ENCODE results near the gene RAPGEF5.

The RAPGEF5 gene

GRCh38 chr7:22338411-22338810 is 18.5 kb downstream of the RAPGEF5 start:
- no peak overlapping the region for H3K27ac ChIP-seq (ENCODE audit: low read depth, low read length)
- no peak overlapping the region for H3K4me3 ChIP-seq (ENCODE audit: low read length)
- no peaks in the 10 kb centered on the region for H3K4me1 ChIP-seq (ENCODE audit: control insufficient read depth, insufficient read depth, low read length)
- H3K27me3 ChIP-seq (ENCODE audit: control insufficient read depth, insufficient read depth, low read length): no peaks in the 10 kb centered on the region
- H3K36me3 ChIP-seq (ENCODE audit: control insufficient read depth, insufficient read depth, low read length): no peaks in the 10 kb centered on the region
- no peak overlapping the region for H3K9ac ChIP-seq (ENCODE audit: low read length)

GRCh38 chr7:22333680-22334141 is 23.2 kb downstream of the RAPGEF5 start:
- no peak overlapping the region for H3K27ac ChIP-seq (ENCODE audit: low read depth, low read length)
- no peaks in the 10 kb centered on the region for H3K36me3 ChIP-seq (ENCODE audit: control insufficient read depth, insufficient read depth, low read length)
- no peak overlapping the region for H3K4me3 ChIP-seq (ENCODE audit: low read length)
- H3K4me1 ChIP-seq (ENCODE audit: control insufficient read depth, insufficient read depth, low read length): no peaks in the 10 kb centered on the region
- H3K9ac ChIP-seq (ENCODE audit: low read length): no peak overlapping the region
- H3K27me3 ChIP-seq (ENCODE audit: control insufficient read depth, insufficient read depth, low read length): no peaks in the 10 kb centered on the region

GRCh38 chr7:22332461-22332870 is 24.5 kb downstream of the RAPGEF5 start:
- Histone ChIP-seq H3K4me1 (ENCODE audit: control insufficient read depth, insufficient read depth, low read length) (no peaks in the 10 kb centered on the region), H3K27ac (ENCODE audit: low read depth, low read length) (no peak overlapping the region), H3K9ac (ENCODE audit: low read length) (no peak overlapping the region), H3K4me3 (ENCODE audit: low read length) (no peak overlapping the region), H3K36me3 (ENCODE audit: control insufficient read depth, insufficient read depth, low read length) (no peaks in the 10 kb centered on the region), H3K27me3 (ENCODE audit: control insufficient read depth, insufficient read depth, low read length) (no peaks in the 10 kb centered on the region)

- no peak overlapping the region for H3K27ac ChIP-seq (ENCODE audit: low read depth, low read length)
Measured at GRCh38 chr7:22331704-22332103, 25.2 kb downstream of the RAPGEF5 start.

GRCh38 chr7:22330903-22331302 is 26.1 kb downstream of the RAPGEF5 start:
- Histone ChIP-seq H3K36me3 (ENCODE audit: control insufficient read depth, insufficient read depth, low read length) (no peaks in the 10 kb centered on the region), H3K4me1 (ENCODE audit: control insufficient read depth, insufficient read depth, low read length) (no peaks in the 10 kb centered on the region), H3K4me3 (ENCODE audit: low read length) (no peak overlapping the region), H3K9ac (ENCODE audit: low read length) (no peak overlapping the region), H3K27ac (ENCODE audit: low read depth, low read length) (no peak overlapping the region), H3K27me3 (ENCODE audit: control insufficient read depth, insufficient read depth, low read length) (no peaks in the 10 kb centered on the region)

More at GRCh38 chr7:22331704-22332103, 25.2 kb downstream of the RAPGEF5 start:
- no peak overlapping the region for H3K9ac ChIP-seq (ENCODE audit: low read length)
- H3K27me3 ChIP-seq (ENCODE audit: control insufficient read depth, insufficient read depth, low read length): no peaks in the 10 kb centered on the region
- H3K4me1 ChIP-seq (ENCODE audit: control insufficient read depth, insufficient read depth, low read length): no peaks in the 10 kb centered on the region
- no peaks in the 10 kb centered on the region for H3K36me3 ChIP-seq (ENCODE audit: control insufficient read depth, insufficient read depth, low read length)
- no peak overlapping the region for H3K4me3 ChIP-seq (ENCODE audit: low read length)

- H3K4me3 ChIP-seq (ENCODE audit: low read length): no peak overlapping the region
Measured at GRCh38 chr7:22329816-22330524, 27.0 kb downstream of the RAPGEF5 start.

GRCh38 chr7:22326181-22326580 is 30.8 kb downstream of the RAPGEF5 start:
- Histone ChIP-seq H3K36me3 (ENCODE audit: control insufficient read depth, insufficient read depth, low read length) (no peaks in the 10 kb centered on the region), H3K27me3 (ENCODE audit: control insufficient read depth, insufficient read depth, low read length) (no peaks in the 10 kb centered on the region), H3K4me3 (ENCODE audit: low read length) (no peak overlapping the region), H3K9ac (ENCODE audit: low read length) (no peak overlapping the region), H3K27ac (ENCODE audit: low read depth, low read length) (no peak overlapping the region), H3K4me1 (ENCODE audit: control insufficient read depth, insufficient read depth, low read length) (no peaks in the 10 kb centered on the region)

More at GRCh38 chr7:22329816-22330524, 27.0 kb downstream of the RAPGEF5 start:
- Histone ChIP-seq H3K4me1 (ENCODE audit: control insufficient read depth, insufficient read depth, low read length) (no peaks in the 10 kb centered on the region), H3K27me3 (ENCODE audit: control insufficient read depth, insufficient read depth, low read length) (no peaks in the 10 kb centered on the region), H3K36me3 (ENCODE audit: control insufficient read depth, insufficient read depth, low read length) (no peaks in the 10 kb centered on the region), H3K27ac (ENCODE audit: low read depth, low read length) (no peak overlapping the region), H3K9ac (ENCODE audit: low read length) (no peak overlapping the region)

GRCh38 chr7:22325671-22326070 is 31.3 kb downstream of the RAPGEF5 start:
- Histone ChIP-seq H3K4me3 (ENCODE audit: low read length) (no peak overlapping the region), H3K9ac (ENCODE audit: low read length) (no peak overlapping the region), H3K27me3 (ENCODE audit: control insufficient read depth, insufficient read depth, low read length) (no peaks in the 10 kb centered on the region), H3K4me1 (ENCODE audit: control insufficient read depth, insufficient read depth, low read length) (no peaks in the 10 kb centered on the region), H3K36me3 (ENCODE audit: control insufficient read depth, insufficient read depth, low read length) (no peaks in the 10 kb centered on the region), H3K27ac (ENCODE audit: low read depth, low read length) (no peak overlapping the region)

- Histone ChIP-seq H3K4me1 (ENCODE audit: control insufficient read depth, insufficient read depth, low read length) (no peaks in the 10 kb centered on the region), H3K4me3 (ENCODE audit: low read length) (no peak overlapping the region), H3K36me3 (ENCODE audit: control insufficient read depth, insufficient read depth, low read length) (no peaks in the 10 kb centered on the region), H3K27ac (ENCODE audit: low read depth, low read length) (no peak overlapping the region), H3K27me3 (ENCODE audit: control insufficient read depth, insufficient read depth, low read length) (no peaks in the 10 kb centered on the region), H3K9ac (ENCODE audit: low read length) (no peak overlapping the region)
Measured at GRCh38 chr7:22323714-22324113, 33.2 kb downstream of the RAPGEF5 start.

- no peaks in the 10 kb centered on the region for H3K36me3 ChIP-seq (ENCODE audit: control insufficient read depth, insufficient read depth, low read length)
- H3K9ac ChIP-seq (ENCODE audit: low read length): no peak overlapping the region
- no peak overlapping the region for H3K4me3 ChIP-seq (ENCODE audit: low read length)
- no peaks in the 10 kb centered on the region for H3K4me1 ChIP-seq (ENCODE audit: control insufficient read depth, insufficient read depth, low read length)
- no peak overlapping the region for H3K27ac ChIP-seq (ENCODE audit: low read depth, low read length)
- no peaks in the 10 kb centered on the region for H3K27me3 ChIP-seq (ENCODE audit: control insufficient read depth, insufficient read depth, low read length)
Measured at GRCh38 chr7:22320416-22320815, 36.5 kb downstream of the RAPGEF5 start.

GRCh38 chr7:22319424-22320403 is 37.2 kb downstream of the RAPGEF5 start:
- H3K36me3 ChIP-seq (ENCODE audit: control insufficient read depth, insufficient read depth, low read length): no peaks in the 10 kb centered on the region
- H3K9ac ChIP-seq (ENCODE audit: low read length): no peak overlapping the region
- H3K27me3 ChIP-seq (ENCODE audit: control insufficient read depth, insufficient read depth, low read length): no peaks in the 10 kb centered on the region
- no peak overlapping the region for H3K4me3 ChIP-seq (ENCODE audit: low read length)
- no peak overlapping the region for H3K27ac ChIP-seq (ENCODE audit: low read depth, low read length)
- no peaks in the 10 kb centered on the region for H3K4me1 ChIP-seq (ENCODE audit: control insufficient read depth, insufficient read depth, low read length)

GRCh38 chr7:22318376-22318775 is 38.6 kb downstream of the RAPGEF5 start:
- no peak overlapping the region for H3K27ac ChIP-seq (ENCODE audit: low read depth, low read length)
- no peaks in the 10 kb centered on the region for H3K4me1 ChIP-seq (ENCODE audit: control insufficient read depth, insufficient read depth, low read length)
- H3K36me3 ChIP-seq (ENCODE audit: control insufficient read depth, insufficient read depth, low read length): no peaks in the 10 kb centered on the region
- H3K27me3 ChIP-seq (ENCODE audit: control insufficient read depth, insufficient read depth, low read length): no peaks in the 10 kb centered on the region
- H3K9ac ChIP-seq (ENCODE audit: low read length): no peak overlapping the region
- no peak overlapping the region for H3K4me3 ChIP-seq (ENCODE audit: low read length)

All from rectal smooth muscle tissue (tissue), 1 donor.